DND-41 (cell line): ENCODE data around the gene CKAP5.

Experiments
- CTCF ChIP-seq: IDR thresholded peaks from 2 replicates; pipeline ENCODE4 v1.5.1; 2012; ENCODE audit warnings: borderline replicate concordance, low read length, moderate library complexity, mild to moderate bottlenecking; ENCODE audit not compliant: poor library complexity, severe bottlenecking; ENCODE audit errors: extremely low read depth
- EZH2 ChIP-seq: IDR thresholded peaks from 3 replicates; pipeline ENCODE4 v1.6.1; 2012; ENCODE audit warnings: borderline replicate concordance, low read depth, mild to moderate bottlenecking, moderate library complexity, low read length, inconsistent platforms; ENCODE audit not compliant: severe bottlenecking

DNA sequence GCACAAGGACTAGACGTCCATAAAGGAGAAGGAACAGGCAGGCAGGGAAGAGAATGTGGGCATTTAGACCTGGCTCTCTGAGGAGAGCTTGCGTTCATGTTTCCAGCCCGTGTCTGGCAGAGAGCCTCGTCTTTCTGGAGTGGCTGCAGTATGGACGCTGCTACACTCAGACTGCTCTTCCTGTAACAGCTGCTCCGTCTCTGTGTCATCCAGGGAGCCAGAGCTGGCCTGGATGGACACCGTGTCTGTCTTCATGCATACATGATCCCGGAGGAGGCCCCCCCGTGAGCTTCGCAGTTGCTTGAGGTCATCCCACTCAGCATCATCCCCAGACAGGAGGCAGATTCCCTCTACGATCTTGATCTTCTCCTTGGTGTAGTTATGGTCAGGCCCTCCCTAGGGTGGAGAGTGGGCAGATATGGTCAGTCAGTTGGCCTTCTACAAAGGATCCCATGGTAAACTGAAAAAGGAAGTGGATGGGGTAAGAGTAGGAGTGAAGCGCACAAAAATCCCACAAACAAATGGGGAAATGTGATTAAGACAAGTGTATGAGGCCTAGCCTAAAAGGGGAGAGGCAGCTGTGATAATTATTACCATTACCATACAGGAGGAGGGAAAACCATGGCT, 13.0 kb upstream of the CKAP5 start:
- no peak for TF ChIP-seq CTCF
- no peak for TF ChIP-seq EZH2
